ENCODE results near the gene IGF1R. TPM values are rescaled to one million over a fixed set of nuclear protein-coding genes. Genes with fewer than 3 reads are reported as not detected.
A peak's percentile ranks its signal among the peaks of the same experiment; 100 is the strongest.

IGF1R gene
- total RNA-seq, 2 donors from 2014 or later: 10.3 to 12.6 TPM

DNA sequence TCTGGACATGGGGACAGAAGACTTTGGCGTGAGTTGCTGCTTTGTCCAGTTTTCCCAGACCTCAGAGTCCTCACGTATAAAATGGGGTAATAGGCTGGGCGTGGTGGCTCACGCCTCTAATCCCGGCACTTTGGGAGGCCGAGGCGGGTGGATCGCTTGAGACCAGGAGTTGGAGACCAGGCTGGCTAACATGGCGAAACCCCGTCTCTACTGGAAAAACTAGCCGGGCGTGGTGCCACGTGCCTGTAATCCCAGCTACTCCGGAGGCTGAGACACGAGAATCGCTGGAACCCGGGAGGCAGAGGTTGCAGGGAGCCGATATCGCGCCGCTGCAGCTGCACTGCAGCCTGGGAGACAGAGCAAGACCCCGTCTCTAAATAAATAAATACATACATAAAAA is 22.7 kb upstream of the IGF1R start:
- ATAC-seq: no peak
- Mint-ChIP-seq H3K9me3 (no peaks in the 10 kb centered on the region), H3K4me3 (no peak overlapping the region), H3K36me3 (no peaks in the 10 kb centered on the region), H3K4me1 (ENCODE audit: low read depth in 2 of 2) (no peaks in the 10 kb centered on the region), H3K27ac (no peak overlapping the region), H3K27me3 (peaks cover 26 to 44% of the 10 kb centered on the region in 2 donors)
- DNase-seq (ENCODE audit: low spot score): no peak

DNA sequence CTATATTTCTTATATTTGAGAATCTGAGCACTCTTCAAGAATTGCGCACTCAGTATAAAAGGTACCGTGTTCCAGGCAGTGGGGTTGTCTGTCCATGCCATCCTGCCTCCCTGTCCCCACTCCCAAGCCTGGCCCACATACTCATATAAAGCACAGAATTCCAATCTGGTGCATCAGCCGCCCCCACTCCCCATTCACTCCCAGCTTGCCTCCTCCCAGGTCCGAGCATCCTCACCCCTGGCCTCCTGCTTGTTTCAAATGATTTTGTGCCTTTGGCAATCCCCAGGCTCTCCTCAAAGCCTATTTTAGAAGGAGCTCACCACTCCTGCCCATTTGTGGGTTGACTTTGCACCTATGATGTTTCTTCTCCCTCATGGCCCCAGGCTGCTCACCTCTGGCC is 22.2 kb upstream of the IGF1R start:
- Mint-ChIP-seq H3K4me3 (no peak overlapping the region), H3K27ac (no peak overlapping the region), H3K36me3 (no peaks in the 10 kb centered on the region), H3K27me3 (peaks cover 27 to 39% of the 10 kb centered on the region in 2 donors), H3K4me1 (ENCODE audit: low read depth in 2 of 2) (no peaks in the 10 kb centered on the region), H3K9me3 (no peaks in the 10 kb centered on the region)
- DNase-seq (ENCODE audit: low spot score) (no peak), ATAC-seq (no peak)

DNA sequence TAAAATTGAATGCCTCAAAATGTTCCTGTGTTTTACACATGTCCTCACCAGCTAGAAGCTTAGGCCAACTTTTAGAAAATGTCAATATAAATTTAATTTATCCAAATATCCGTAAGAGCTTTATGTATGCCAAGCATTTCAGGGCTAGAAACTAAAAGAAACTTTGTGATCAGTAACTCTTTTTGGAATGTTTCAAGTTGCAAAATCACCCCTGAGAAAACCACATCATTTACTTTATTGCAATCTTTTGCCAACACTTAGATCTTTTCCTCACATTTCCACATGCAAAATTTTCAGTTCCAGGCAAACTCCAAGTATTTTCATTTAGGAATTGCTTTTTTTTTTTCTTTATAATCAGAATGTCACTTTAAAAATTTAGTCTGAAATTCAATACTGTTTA is 20.1 kb upstream of the IGF1R start:
- H3K36me3 Mint-ChIP-seq: no peaks in the 10 kb centered on the region
- no peaks in the 10 kb centered on the region for H3K4me1 Mint-ChIP-seq (ENCODE audit: low read depth in 2 of 2)
- DNase-seq (ENCODE audit: low spot score) (no peak), ATAC-seq (no peak)
- H3K9me3 Mint-ChIP-seq: no peaks in the 10 kb centered on the region
- H3K4me3 Mint-ChIP-seq: no peak overlapping the region
- peaks cover 29 to 31% of the 10 kb centered on the region in 2 donors for H3K27me3 Mint-ChIP-seq
- no peak overlapping the region for H3K27ac Mint-ChIP-seq

DNA sequence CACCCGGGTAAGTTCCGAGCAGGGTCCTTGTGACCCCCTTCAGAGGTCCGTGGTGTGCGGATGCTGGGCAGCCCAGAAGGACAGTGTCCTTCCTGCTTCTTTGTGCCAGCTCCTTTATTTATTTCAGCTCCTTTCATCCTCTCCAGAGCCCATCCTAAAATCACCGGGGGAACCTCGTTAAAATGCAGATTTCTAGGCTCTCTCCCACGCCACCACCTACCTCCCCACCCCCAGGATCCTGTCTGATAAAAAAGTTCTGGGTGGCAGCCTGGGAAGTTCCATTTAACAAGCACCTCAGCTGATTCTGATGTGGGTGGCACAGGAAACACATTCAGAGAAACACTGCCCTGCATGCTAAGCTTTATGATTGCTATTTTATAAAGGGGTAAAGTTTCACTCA is 12.5 kb upstream of the IGF1R start:
- no peak overlapping the region for H3K4me3 Mint-ChIP-seq
- no peaks in the 10 kb centered on the region for H3K9me3 Mint-ChIP-seq
- DNase-seq (ENCODE audit: low spot score) (no peak), ATAC-seq (no peak)
- H3K36me3 Mint-ChIP-seq: no peaks in the 10 kb centered on the region
- H3K27ac Mint-ChIP-seq: no peak overlapping the region
- peaks cover 30 to 35% of the 10 kb centered on the region in 2 donors for H3K27me3 Mint-ChIP-seq
- H3K4me1 Mint-ChIP-seq (ENCODE audit: low read depth in 2 of 2): peaks cover 0 to 3% of the 10 kb centered on the region in 2 donors

DNA sequence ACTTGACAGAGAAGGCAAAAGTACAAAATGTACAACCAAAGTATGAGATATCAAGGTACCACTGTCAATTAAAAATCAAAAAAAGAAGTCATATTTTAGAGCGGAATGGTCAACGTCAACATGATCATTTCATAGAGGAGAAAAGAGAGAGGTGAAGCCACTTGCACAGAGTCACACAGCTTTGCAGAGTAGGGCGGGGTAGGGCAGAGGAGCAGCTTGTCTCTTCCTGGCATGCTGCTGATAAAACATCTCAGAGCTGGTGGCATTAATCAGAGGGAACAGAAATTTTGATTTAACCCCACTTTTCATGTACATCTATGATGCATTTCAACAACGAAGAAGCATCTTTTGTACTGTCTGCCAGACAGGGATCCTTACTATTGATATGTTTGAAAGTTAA is 5.2 kb upstream of the IGF1R start:
- H3K27ac Mint-ChIP-seq: no peak overlapping the region
- peaks cover 29 to 41% of the 10 kb centered on the region in 2 donors for H3K27me3 Mint-ChIP-seq
- no peaks in the 10 kb centered on the region for H3K36me3 Mint-ChIP-seq
- DNase-seq (ENCODE audit: low spot score) (no peak), ATAC-seq (no peak)
- H3K4me1 Mint-ChIP-seq (ENCODE audit: low read depth in 2 of 2): no peaks in the 10 kb centered on the region
- H3K9me3 Mint-ChIP-seq: no peaks in the 10 kb centered on the region
- H3K4me3 Mint-ChIP-seq: no peak overlapping the region

DNA sequence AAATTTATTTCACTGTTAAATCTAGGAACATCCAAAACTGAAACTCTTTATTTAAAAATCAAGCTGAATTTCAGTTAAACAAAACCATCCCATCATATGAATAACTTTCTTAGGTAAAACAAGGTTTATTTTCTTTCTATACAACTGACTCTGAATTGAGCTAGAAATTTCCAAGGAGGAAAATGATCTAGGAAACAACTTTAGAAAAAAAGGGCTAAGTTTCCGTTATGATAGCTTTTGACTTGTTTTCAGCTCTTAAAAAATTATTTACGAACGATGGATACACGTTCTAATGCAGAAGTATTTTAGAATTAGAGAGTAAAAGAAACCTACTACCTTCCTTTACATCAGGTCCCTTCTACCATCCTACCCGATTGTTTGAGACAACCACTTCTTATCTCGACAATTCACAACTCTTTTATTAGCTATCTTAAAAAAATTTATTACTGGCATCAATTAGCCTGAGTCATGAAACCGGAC is 1.8 kb upstream of the IGF1R start:
- Mint-ChIP-seq H3K27ac (no peak overlapping the region), H3K36me3 (no peaks in the 10 kb centered on the region), H3K4me1 (ENCODE audit: low read depth in 2 of 2) (peaks cover 12 to 13% of the 10 kb centered on the region in 2 donors), H3K4me3 (peak overlapping the region; percentile 74), H3K9me3 (no peaks in the 10 kb centered on the region), H3K27me3 (peaks cover 20 to 34% of the 10 kb centered on the region in 2 donors)
- DNase-seq (ENCODE audit: low spot score) (no peak), ATAC-seq (no peak)

DNA sequence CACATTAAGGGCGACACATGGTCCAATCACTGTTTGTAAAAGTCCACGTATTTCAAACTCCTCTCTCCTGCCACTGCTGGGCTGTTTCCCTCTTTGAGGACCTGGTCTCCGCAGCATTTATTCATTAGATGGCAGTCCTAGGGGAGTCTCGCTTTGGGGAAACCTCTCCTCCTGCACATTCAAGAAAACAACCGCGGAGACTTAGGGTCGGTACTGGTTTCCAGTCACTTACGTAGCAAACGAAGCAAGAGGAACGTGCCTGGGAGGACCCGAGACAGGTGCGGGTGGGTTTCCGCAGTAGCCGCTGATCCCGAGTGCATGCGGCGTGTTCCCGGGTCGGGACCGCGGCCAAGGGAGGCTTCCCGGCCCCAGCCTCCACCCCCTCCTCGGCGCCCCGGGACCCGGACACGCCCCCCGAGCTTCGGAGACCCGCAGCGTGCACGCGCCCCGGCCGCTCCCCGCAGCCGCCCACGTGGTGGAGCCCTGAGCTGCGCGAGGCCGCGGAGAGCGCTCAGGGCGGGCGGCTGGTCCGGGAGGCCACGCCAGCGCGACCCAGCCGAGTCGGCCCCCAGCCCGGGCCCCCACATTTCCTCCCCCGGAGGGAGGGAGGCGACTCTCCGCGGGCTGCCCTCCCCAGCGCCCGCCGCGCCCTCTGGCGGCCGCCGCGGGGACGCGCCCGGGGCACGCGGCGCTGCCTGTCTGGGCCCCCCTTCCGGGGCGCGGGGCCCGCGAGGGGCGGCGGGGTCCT is 1.1 kb upstream of the IGF1R start:
- H3K4me3 Mint-ChIP-seq: peak overlapping the region; percentile 74
- DNase-seq (ENCODE audit: low spot score) (peak; percentile 78), ATAC-seq (peak; percentile 57 to 77)
- no peak overlapping the region for H3K27ac Mint-ChIP-seq
- H3K36me3 Mint-ChIP-seq: no peaks in the 10 kb centered on the region
- peaks cover 17 to 19% of the 10 kb centered on the region in 2 donors for H3K4me1 Mint-ChIP-seq (ENCODE audit: low read depth in 2 of 2)
- H3K9me3 Mint-ChIP-seq: no peaks in the 10 kb centered on the region
- peaks cover 21 to 40% of the 10 kb centered on the region in 2 donors for H3K27me3 Mint-ChIP-seq

DNA sequence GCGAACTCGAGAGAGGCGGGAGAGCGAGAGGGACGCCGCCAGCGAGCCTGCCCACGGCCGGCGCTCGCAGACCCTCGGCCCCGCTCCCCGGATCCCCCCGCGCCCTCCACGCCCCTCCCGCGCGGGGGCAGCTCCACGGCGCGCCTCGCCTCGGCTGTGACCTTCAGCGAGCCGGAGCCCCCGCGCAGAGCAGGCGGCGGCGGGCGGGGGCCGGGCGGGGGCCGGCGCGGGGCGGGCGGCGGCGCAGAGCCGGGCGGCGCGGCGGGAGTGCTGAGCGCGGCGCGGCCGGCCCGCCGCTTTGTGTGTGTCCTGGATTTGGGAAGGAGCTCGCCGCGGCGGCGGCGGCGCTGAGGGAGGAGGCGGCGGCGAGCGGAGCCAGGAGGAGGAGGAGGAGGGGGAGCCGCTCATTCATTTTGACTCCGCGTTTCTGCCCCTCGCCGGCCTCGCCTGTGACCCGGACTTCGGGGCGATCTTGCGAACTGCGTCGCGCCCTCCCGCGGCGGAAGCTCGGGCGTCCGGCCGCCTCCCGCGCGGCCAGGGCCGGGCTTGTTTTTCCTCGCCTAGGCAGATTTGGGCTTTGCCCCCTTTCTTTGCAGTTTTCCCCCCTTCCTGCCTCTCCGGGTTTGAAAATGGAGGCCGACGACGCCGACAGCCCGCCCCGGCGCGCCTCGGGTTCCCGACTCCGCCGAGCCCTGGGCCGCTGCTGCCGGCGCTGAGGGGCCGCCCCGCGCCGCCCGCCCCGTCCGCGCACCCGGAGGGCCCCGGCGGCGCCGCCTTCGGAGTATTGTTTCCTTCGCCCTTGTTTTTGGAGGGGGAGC is 524 bp downstream of the IGF1R start:
- H3K4me1 Mint-ChIP-seq (ENCODE audit: low read depth in 2 of 2): peaks cover 20 to 30% of the 10 kb centered on the region in 2 donors
- H3K27me3 Mint-ChIP-seq: peaks cover 24 to 41% of the 10 kb centered on the region in 2 donors
- no peaks in the 10 kb centered on the region for H3K9me3 Mint-ChIP-seq

DNA sequence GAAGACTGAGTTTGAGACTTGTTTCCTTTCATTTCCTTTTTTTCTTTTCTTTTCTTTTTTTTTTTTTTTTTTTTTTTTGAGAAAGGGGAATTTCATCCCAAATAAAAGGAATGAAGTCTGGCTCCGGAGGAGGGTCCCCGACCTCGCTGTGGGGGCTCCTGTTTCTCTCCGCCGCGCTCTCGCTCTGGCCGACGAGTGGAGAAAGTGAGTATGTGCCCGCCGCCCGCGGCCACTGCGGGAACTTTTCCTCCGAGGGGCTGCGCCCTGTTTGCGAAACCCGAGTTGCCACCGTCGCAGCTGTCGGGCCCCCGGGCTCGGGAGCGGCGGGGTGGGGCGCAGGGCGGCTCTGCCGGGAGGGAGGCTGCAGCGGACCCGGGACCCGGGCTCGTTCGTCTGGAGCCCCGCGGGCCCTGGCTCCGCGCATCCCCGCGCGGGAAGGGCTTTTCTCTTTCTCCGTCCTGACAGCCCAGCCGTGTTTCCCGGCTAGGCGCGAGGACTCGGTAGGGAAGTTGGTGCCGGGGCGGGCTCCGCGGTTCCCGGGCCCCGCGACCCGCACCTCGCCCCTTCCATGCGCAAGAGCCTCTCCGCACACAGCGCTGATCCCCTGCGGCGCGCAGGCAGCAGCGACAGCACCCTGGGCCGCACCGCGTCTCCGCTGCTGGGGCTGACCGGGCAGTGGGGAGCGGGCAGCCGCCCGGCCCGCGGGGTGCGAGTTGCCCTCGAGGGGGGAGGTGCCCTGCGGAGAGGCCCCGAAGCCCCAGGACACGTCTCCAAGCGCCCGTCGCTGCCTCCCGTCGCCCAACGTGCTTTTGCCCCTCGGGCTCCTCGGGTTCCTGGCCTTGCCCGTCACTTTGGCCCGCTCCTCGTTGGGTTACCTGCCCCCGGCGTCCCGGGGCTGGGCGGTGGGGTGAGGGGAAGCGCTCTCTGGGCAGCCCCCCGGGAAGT is 1.4 kb downstream of the IGF1R start:
- peak; percentile 66 for DNase-seq (ENCODE audit: low spot score)
- Mint-ChIP-seq H3K9me3 (no peaks in the 10 kb centered on the region), H3K4me3 (peak overlapping the region; percentile 87), H3K4me1 (ENCODE audit: low read depth in 2 of 2) (peaks cover 20 to 30% of the 10 kb centered on the region in 2 donors), H3K27ac (peak overlapping the region; percentile 63 to 85), H3K27me3 (peaks cover 27 to 50% of the 10 kb centered on the region in 2 donors), H3K36me3 (no peaks in the 10 kb centered on the region)
- no peak for ATAC-seq

More for the DNA sequence above, 524 bp downstream of the IGF1R start:
- ATAC-seq (peak; percentile 17 to 37), DNase-seq (ENCODE audit: low spot score) (no peak)
- Mint-ChIP-seq H3K36me3 (no peaks in the 10 kb centered on the region), H3K27ac (no peak overlapping the region), H3K4me3 (peak overlapping the region; percentile 80)

DNA sequence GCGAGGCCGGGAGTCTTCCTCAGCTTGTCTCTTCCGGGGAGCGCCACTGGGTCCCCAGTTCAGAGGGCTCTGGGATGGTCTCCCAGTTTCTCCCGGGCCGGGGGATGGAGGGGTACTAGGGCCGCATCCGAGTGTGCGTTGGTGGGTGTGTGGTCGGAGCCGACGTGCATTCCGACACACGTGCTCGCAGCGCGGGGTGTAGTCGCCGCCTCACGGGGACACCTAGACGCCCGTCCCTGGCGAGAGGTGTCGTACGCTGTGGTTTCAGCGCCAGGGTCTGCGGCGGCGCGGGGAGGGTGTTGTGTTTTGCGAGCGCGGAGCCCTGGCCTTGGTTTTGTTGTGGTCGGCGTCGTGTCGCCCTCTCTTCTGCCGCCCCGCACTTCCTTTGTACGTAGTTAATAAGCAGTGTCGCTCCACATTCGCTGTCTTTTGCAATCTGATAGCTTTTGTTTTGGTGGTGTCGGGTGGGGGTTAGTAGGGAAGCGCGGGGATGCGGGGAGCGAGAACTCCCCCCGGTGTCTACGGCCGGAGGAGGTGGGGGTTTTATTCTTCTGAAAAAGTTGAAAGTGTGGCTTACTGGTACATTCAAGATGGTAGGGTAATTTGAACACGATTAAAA is 2.2 kb downstream of the IGF1R start:
- Mint-ChIP-seq H3K27me3 (peaks cover 25 to 48% of the 10 kb centered on the region in 2 donors), H3K4me1 (ENCODE audit: low read depth in 2 of 2) (peaks cover 20 to 30% of the 10 kb centered on the region in 2 donors)
- peak in 1 of 2 donors; percentile 2 for ATAC-seq

DNA sequence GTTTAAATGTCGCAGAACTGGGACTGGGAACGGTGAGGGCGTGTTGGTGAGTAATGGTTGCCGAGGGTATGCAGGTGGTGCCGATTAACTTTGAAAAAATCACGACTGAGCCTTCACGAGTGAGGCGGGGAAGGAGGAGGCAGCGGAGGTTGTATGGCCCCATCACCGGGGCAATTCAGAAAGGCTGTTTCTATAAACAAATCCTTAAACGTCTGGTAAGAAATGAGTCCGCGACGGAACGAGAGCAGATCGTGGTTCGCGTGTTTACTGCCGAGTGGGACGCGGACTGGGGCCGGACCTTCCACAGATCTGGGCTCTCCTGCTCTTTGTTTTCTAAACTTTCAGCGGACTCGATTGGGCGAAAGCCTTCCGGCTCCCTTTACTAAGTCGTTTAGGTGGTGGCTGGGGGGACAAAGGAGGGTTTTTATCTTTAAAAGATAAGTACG is 2.7 kb downstream of the IGF1R start:
- Mint-ChIP-seq H3K4me3 (peak overlapping the region; percentile 87), H3K27ac (peak overlapping the region; percentile 63 to 85), H3K27me3 (peaks cover 24 to 42% of the 10 kb centered on the region in 2 donors), H3K36me3 (no peaks in the 10 kb centered on the region), H3K4me1 (ENCODE audit: low read depth in 2 of 2) (peaks cover 20 to 30% of the 10 kb centered on the region in 2 donors), H3K9me3 (no peaks in the 10 kb centered on the region)
- ATAC-seq: no peak
- no peak for DNase-seq (ENCODE audit: low spot score)

More for the DNA sequence above, 2.2 kb downstream of the IGF1R start:
- DNase-seq (ENCODE audit: low spot score): peak; percentile 75
- H3K9me3 Mint-ChIP-seq: no peaks in the 10 kb centered on the region
- no peaks in the 10 kb centered on the region for H3K36me3 Mint-ChIP-seq
- peak overlapping the region; percentile 87 for H3K4me3 Mint-ChIP-seq
- peak overlapping the region; percentile 63 to 85 for H3K27ac Mint-ChIP-seq

DNA sequence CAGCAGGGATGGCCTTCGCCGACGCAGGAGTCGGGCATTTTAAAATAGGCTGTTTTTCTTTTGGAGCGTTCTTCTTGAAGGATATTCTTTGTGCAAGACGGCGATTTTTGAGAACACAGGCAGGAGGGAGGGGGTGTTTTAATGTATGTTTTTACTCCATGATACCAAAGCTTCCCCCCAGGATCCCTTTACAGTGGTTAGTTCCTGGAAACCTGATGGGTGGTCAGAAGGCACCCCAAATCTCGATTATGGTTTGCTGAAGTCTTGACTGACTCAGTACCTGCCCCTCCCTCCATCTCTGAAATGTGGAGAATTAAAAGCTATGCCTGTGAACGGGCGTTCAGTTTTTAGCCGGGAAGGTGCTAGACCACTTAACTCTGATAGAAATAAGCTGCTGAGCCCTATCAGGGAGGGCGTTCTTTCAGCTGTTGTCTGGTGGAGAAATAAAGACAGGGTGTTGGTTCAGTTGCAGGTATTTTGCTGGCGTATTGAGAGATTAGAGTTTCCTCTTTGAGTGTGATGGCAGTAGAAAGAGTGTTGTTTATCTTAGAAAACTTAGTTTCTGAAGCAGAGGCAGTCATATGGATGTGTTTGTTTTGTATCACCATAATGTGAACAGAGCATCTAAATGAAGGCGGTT is 3.4 kb downstream of the IGF1R start:
- Mint-ChIP-seq H3K27me3 (peaks cover 24 to 40% of the 10 kb centered on the region in 2 donors), H3K9me3 (no peaks in the 10 kb centered on the region), H3K4me1 (ENCODE audit: low read depth in 2 of 2) (peaks cover 20 to 30% of the 10 kb centered on the region in 2 donors), H3K4me3 (peak overlapping the region; percentile 87), H3K27ac (peak overlapping the region in 1 of 2 donors; percentile 85), H3K36me3 (no peaks in the 10 kb centered on the region)
- DNase-seq (ENCODE audit: low spot score): no peak
- no peak for ATAC-seq
